Middle frontal gyrus (tissue), 1 donor: Measurements from ENCODE around the gene KRTAP5-1.
"Not testable (repeated sequence)": the region's sequence is repeated elsewhere in the genome, so short reads cannot be mapped to it uniquely, and the experiment has no call there.

Source experiments
- DNase-seq: peaks from one replicate; pipeline ENCODE4 v3.0.0-alpha.2; 2015; ENCODE audit warnings: low spot score; ENCODE audit errors: extremely low spot score

Gene KRTAP5-1

DNA sequence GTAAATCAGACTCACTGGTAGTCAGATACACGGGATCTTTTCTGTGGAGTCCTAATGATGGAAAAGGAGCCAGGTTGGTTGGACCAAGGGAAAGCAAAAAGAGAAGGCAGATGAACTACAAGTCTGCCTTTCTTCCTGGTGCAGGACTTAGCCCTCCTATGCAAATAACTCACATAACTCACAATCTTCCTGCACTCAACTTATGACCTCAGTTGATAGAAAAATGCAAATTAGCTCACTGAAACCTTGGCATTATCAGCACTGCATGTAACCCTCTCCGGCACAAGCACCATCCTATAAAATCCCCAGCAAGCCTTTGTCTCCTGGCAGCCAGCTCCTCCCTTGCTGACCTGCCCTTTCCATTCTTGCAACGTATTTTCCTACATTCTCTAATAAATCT is 16.6 kb upstream of the KRTAP5-1 start:
- DNase-seq, result not testable (repeated sequence)

GRCh38 chr11:1600626-1601025 is 15.5 kb upstream of the KRTAP5-1 start:
- DNase-seq, result no peak

GRCh38 chr11:1598816-1599215 is 13.7 kb upstream of the KRTAP5-1 start:
- no peak for DNase-seq

GRCh38 chr11:1598406-1598805 is 13.3 kb upstream of the KRTAP5-1 start:
- not testable (repeated sequence) for DNase-seq

DNA sequence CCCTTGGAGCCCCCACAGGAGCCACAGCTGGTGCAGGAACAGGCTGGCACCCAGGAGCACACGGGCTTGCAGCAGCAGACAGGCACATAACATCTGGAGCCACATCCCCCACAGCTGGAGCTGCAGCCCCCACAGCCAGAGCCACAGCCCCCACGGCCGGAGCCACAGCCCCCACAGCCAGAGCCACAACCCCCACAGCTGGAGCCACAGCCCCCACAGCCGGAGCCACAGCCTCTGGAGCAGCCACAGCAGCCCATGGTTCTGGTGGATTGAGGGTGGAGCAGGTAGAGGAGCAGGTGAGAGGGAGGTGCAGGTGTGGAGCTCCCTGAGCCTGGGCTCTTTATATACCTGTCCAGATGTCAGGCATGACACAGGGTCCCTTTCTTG is 12.9 kb upstream of the KRTAP5-1 start, which contains the start of gene KRTAP5-2:
Gene KRTAP5-2 (minus strand): TSS at position 301 of the 387 bp plus-strand sequence. CDS start 44 bp downstream, at position 257.
- no peak for DNase-seq

DNA sequence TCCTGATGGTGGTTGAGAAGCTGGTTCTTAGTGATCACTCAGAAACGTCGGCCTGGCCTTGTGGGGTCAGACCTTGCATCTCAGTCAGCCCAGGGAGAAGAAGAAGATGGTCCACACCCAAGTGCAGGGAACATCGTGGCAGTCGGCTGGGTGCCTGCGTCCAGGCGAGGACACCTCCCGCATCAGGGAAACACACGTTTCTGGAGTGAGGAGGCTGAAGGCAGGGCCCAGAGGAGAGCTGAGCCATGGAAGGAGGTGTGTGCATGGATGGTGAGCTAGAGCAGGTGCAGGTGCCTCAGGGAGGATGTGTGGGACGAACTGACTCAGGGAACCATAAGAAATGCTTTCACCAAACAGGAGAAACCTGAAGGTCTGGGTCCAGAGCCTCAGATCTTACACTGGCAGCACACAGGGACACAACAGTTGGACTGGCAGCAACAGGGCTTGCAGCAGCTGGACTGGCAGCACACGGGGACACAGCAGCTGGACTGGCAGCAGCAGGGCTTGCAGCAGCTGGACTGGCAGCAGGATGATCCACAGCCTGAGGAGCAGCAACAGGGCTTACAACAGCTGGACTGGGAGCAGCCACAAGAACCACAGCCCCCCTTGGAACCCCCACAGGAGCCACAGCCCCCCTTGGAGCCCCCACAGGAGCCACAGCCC is 12.4 kb upstream of the KRTAP5-1 start:
- no peak for DNase-seq

DNA sequence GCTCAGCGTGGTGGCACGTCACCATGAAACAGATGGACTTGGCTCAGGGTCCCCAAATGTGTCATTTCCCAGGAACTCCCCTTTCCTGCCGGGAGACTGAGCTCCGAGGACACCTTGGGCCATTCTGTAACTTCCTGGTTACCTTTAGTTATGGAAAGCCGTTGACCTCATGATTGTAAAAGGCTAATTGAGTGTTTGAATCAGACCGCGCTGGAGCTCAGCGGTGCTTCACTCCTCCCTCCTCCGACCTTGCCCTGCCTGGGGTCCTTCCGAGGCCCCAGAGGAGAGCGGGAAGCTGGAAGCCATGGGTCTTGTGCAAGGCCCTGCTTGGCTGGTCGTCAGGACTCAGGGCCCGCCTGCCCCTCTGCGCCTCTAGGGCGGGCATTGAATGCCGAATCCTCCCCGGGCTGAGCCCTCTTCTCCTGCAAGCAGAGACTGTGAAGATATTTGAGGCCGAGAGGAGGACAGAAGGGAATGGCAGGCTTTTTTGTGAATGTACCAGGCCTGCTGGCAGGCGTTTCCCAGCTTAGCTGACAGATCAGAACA is 11.6 kb upstream of the KRTAP5-1 start:
- DNase-seq, result not testable (repeated sequence)

DNA sequence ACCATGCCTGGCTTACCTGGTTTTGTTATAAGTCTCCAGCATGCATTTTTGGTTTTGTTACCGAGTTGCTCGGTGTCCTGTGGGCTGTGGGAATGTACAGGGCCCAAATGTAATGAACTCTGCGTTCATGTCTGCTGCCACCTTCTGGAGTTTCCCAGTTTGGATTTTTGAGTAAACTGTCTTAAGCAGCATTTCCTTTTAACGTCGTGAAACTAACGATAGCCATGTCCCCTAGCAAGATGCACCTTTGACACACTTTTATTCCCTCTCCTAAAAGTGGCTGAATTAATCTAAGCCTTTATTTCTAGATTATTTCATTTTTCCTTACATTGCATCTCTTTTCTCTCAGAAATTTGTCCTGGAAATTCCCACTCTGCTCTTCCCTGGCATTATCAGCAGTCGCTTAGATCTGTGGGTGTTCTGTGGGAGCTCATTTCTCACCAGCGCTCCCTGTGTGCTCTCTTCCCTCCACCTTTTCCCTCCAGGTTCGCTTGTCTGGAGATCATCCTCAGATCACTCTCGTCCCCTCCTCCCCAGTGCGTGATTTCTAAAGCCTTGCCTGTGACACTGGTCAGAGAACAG is 11.0 kb upstream of the KRTAP5-1 start:
- DNase-seq, result not testable (repeated sequence)

DNA sequence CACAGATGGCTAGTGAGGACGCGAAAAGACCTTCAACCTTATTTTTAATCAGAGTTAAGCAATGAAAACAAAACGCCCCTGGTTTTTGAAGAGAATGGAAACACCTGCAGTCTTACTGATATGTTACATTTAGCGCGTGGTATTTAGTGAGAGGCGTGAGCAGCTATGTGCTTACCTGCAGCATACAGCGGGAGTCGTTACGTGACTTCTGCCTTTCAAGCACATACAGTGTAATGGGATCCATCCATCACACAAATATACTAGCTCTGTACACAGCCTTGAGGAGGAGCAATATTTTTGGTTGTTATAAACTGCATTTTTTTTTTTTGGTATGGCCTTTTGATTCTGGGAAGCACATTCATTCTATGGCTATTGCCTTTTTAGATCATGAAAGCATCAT is 7.5 kb upstream of the KRTAP5-1 start:
- no peak for DNase-seq

- no peak for DNase-seq
These were observed 4.9 kb upstream of the KRTAP5-1 start for GRCh38 chr11:1589996-1590395.

- not testable (repeated sequence) for DNase-seq
These were observed 4.3 kb upstream of the KRTAP5-1 start for GRCh38 chr11:1589191-1589963.

DNA sequence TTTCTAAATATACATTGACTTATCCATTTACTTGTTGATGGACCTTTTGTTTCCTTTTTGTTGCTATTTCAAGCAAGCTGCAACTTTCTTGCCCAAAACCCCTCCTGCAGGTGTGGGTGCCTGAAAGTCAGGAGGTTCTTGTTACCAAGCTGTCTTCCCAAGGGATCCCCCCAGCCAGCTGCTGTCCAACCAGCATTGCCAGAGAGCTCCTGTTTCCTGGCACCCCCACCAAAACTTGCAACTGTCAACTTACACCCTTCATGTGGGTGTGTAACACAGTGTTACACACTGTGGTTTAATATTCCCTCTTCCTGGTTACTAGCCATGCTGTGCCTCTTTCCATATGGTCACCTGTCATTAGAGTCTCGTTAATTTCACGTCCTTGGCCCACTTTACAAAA is 1.6 kb upstream of the KRTAP5-1 start:
- no peak for DNase-seq

DNA sequence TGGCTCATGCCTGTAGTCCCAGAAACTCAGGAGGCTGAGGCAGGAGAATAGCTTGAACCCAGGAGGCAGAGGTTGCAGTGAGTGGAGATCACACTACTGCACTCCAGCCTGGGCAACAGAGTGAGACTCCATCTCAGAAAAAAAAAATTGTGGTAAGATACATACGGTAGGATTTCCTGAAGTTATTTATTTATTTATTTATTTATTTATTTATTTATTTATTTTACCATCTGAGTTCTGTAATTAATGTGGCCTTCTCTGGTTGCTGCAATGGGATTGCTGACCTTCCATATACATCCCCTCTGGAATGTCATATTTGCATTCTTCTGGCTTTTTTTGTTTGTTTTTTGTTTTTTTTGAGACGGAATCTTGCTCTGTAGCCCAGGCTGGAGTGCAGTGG is 2.2 kb downstream of the KRTAP5-1 start:
- DNase-seq, result not testable (repeated sequence)

DNA sequence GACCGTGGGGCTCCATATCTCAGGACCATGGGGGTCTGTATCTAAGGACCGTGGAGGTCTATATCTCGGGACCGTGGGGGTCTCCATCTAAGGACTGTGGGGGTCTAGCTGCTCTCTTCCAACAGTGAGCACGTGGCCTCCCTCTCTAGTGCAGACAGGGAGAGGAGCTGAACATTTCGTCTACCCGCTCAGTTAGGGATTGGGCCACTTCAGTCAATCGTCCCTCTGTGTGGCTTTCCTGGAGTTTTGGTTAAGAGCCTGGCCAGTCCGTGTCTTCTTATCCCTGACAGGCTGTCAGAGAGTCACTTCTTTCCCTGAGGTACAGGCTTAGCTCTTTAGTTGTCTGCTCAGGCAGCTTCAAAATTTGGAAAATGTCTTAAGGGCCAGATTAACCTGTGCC is 3.1 kb downstream of the KRTAP5-1 start:
- DNase-seq, result no peak

GRCh38 chr11:1576825-1577224 is 8.3 kb downstream of the KRTAP5-1 start:
- DNase-seq, result no peak

GRCh38 chr11:1575756-1576155 is 9.3 kb downstream of the KRTAP5-1 start:
- not testable (repeated sequence) for DNase-seq

DNA sequence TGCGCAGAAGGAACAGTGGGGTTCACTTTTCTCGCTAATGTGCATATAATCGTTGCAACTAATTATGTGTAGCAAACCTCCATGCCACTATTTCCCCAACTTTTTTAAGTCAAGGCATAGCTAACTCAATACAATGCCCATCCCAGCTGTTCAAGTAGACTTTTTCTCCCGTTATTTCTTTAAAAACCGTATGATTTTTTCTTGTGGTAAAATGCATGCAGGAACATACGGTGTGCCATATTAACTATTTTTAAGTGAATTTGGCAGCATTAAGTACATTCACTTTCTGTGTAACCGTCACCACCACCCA is 10.2 kb downstream of the KRTAP5-1 start:
- no peak for DNase-seq

DNA sequence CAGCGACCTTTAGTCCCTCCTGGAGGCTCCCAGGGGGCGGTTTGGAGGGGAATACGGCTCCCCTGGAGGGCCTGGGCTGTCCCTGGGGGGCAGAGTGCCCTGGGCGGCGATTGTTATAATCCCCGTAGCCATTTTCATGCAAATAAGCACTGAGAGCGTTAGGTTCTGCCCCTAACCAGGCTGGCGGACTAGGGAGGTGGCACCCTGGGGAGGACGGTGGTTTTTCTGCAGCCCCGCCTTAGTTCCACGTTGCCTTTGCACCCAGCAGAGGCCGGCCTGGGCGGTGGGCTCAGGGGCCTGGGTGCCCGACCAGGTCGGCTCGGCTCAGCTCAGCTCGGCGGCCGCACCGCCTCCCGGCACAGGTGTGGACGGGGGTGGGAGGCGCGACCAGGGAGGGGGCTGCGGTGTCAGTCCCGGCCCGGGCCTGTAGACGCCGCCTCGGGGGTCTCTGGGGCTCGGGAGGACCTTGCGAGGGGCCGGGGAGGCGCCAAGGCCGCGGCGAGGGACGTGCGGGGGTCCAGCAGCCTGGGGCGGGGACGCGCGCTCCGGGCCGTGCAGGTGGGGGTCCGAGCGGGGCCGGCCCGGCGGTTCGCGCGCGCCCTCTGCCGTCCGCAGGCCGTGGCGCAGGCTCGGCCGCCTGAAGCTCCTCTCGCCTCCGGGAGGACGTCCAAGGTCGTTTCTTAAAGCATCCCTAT is 10.7 kb downstream of the KRTAP5-1 start:
- DNase-seq, result no peak

GRCh38 chr11:1573903-1574237 is 11.2 kb downstream of the KRTAP5-1 start:
- no peak for DNase-seq

DNA sequence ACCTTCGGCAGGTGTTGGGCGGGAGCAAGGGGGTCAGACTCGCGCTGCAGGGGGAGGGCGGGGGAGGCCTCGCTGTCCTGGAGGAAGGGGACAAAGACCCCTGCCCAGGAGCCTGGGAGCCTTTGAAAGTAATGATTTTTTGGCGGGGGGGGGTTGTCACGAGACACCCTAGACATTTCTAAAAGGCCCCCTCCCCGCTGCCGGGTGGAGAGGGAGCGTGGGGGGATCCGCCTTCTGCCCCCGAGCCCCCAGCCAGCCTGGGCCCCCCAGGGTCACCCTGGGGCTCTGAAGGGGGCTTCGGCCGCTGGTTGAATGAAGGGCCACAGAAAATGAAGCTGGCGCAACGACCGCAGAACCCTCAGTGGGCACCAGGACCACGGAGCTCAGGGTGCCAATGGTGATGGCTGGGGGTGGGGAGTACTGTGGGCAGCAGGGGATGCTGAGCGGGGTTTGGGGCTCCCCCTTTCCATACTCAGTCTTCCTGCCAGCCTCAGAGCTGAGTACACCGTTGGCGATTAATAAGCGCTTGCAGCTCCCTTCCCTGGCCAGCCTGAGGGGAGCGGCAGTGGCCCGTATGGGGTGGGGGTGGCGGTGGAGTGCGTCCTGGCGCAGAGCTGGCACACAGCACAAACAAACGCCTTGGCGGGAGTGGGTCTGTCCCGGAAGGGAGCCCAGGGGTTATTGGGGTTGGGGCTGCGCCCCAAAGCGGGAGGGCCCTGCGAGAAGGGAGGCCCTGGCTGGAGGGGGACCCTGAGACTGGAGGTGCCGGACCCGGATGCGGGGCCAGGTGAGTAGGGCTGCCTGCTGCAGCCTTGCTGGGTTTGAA is 11.8 kb downstream of the KRTAP5-1 start:
- no peak for DNase-seq
